DOHH2 (cell line): ENCODE measurements around the gene LRRN4CL.

ENCODE experiments used
- H3F3A ChIP-seq: fragments of 200-600 bp; sonication (generic), shearing (Covaris generic); 2 replicates; pipeline ENCODE4 v1.6.0; 2016; ENCODE audit warnings: antibody characterized with exemption, mild to moderate bottlenecking; ENCODE audit not compliant: control insufficient read depth, insufficient read depth
- H3K27ac ChIP-seq: fragments of 200-600 bp; sonication (generic); 2 replicates; pipeline ENCODE4 v1.5.1; 2014; ENCODE audit warnings: low read depth, mild to moderate bottlenecking, low read length, moderate library complexity
- H3K27me3 ChIP-seq: fragments of 200-600 bp; sonication (generic); 2 replicates; pipeline ENCODE4 v1.6.1; 2014; ENCODE audit warnings: mild to moderate bottlenecking, low read length, mixed read lengths; ENCODE audit not compliant: control insufficient read depth
- H3K36me3 ChIP-seq: fragments of 200-600 bp; sonication (generic); 2 replicates; pipeline ENCODE4 v1.6.1; 2014; ENCODE audit warnings: mild to moderate bottlenecking, low read length, moderate library complexity, mixed read lengths; ENCODE audit not compliant: control insufficient read depth
- H3K4me1 ChIP-seq: fragments of 200-600 bp; sonication (generic); 2 replicates; pipeline ENCODE4 v1.6.1; 2014; ENCODE audit warnings: mild to moderate bottlenecking, low read length, mixed read lengths; ENCODE audit not compliant: control insufficient read depth
- H3K4me2 ChIP-seq: fragments of 200-600 bp; sonication (generic); 2 replicates; pipeline ENCODE4 v1.6.0; 2014; ENCODE audit warnings: mild to moderate bottlenecking, low read length, moderate library complexity
- H3K4me3 ChIP-seq: fragments of 200-600 bp; sonication (generic); 2 replicates; pipeline ENCODE4 v1.5.1; 2014; ENCODE audit warnings: mild to moderate bottlenecking, low read length, mixed read lengths
- H3K79me2 ChIP-seq: fragments of 200-600 bp; sonication (generic); 2 replicates; pipeline ENCODE4 v1.6.1; 2014; ENCODE audit warnings: mild to moderate bottlenecking, low read length, mixed read lengths; ENCODE audit not compliant: control insufficient read depth
- H3K9me2 ChIP-seq: fragments of 200-600 bp; sonication (generic); replicated peaks from 2 replicates; pipeline ENCODE4 v1.6.1; 2014; ENCODE audit warnings: mild to moderate bottlenecking, low read length, mixed read lengths; ENCODE audit not compliant: control insufficient read depth
- H3K9me3 ChIP-seq: fragments of 200-600 bp; sonication (generic); 2 replicates; pipeline ENCODE4 v1.6.1; 2014; ENCODE audit warnings: antibody characterized with exemption, low read length, mixed read lengths; ENCODE audit not compliant: control insufficient read depth, insufficient read depth
- H4K20me1 ChIP-seq: fragments of 200-600 bp; sonication (generic); 2 replicates; pipeline ENCODE4 v1.6.0; 2014; ENCODE audit warnings: low read depth, mild to moderate bottlenecking, antibody characterized with exemption, low read length, moderate library complexity; ENCODE audit not compliant: control insufficient read depth, insufficient read depth
- EZH2phosphoT487 ChIP-seq: fragments of 200-600 bp; sonication (generic); IDR thresholded peaks from 2 replicates; pipeline ENCODE4 v1.6.1; 2017; ENCODE audit warnings: borderline replicate concordance, mild to moderate bottlenecking, antibody characterized with exemption, low read length, moderate library complexity, mixed read lengths
- TF ChIP-seq, protein P1 (sequence below): fragments of 200-600 bp; sonication (generic); IDR thresholded peaks from one replicate; pipeline ENCODE4 v1.5.1; 2014; ENCODE audit warnings: antibody characterized with exemption, mild to moderate bottlenecking, low read depth, low read length; ENCODE audit not compliant: poor library complexity, severe bottlenecking

The LRRN4CL gene

DNA sequence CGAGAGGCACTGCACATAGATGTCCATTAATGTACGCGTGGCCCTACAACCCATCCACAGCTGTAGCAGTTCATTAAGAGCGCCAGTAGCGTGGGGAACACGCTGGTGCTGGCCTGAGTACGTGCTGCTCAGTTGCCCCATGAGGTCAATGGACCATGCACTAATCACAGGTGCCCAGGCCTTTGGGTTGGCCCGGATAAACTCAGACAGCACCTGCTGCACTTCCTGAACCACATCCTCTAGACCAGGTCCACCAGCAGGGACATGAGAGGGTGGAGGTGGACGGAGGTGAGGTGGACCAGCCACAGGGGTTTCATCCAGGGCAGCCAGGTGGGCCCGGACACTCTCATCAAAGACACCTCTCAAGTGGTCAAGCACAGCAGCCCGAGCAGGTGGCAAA lies 39.8 kb downstream of the LRRN4CL start:
- no peaks in the 10 kb centered on the region for H3K27me3 ChIP-seq
- H3F3A ChIP-seq = no peaks in the 10 kb centered on the region
- peaks cover 3% of the 10 kb centered on the region; the same call in 1 of the 2 replicates for H4K20me1 ChIP-seq
- peaks cover 71% of the 10 kb centered on the region for H3K79me2 ChIP-seq
- no peaks in the 10 kb centered on the region for H3K9me3 ChIP-seq
- H3K4me2 ChIP-seq = no peak overlapping the region
- no peaks in the 10 kb centered on the region for H3K9me2 ChIP-seq
- H3K4me1 ChIP-seq = peaks cover 45% of the 10 kb centered on the region
- peaks cover 55% of the 10 kb centered on the region for H3K36me3 ChIP-seq
- H3K4me3 ChIP-seq = no peak overlapping the region
- TF ChIP-seq EZH2phosphoT487 = no peak
- TF ChIP-seq, protein P1, sequence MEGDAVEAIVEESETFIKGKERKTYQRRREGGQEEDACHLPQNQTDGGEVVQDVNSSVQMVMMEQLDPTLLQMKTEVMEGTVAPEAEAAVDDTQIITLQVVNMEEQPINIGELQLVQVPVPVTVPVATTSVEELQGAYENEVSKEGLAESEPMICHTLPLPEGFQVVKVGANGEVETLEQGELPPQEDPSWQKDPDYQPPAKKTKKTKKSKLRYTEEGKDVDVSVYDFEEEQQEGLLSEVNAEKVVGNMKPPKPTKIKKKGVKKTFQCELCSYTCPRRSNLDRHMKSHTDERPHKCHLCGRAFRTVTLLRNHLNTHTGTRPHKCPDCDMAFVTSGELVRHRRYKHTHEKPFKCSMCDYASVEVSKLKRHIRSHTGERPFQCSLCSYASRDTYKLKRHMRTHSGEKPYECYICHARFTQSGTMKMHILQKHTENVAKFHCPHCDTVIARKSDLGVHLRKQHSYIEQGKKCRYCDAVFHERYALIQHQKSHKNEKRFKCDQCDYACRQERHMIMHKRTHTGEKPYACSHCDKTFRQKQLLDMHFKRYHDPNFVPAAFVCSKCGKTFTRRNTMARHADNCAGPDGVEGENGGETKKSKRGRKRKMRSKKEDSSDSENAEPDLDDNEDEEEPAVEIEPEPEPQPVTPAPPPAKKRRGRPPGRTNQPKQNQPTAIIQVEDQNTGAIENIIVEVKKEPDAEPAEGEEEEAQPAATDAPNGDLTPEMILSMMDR = no peak
- no peak overlapping the region for H3K27ac ChIP-seq

DNA sequence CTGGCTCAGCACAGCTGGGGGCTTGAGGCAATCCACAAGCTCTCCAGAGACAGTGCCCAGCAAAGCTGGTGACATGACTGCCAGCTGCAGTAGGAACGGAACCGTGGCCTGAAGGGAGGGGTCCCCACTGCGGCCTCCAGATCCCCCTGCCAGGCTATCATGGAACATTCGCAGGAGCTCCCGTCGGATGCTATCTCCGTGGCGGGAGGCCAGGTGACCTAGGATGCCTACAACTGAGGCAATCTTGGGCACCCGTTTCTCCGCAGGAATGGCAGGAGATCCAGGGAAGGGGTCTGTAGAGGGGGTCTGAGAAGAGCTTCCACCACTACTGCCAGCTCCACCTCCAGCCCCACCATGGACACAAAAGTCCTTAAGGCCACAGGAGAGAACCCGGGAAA lies 40.4 kb downstream of the LRRN4CL start:
- Histone ChIP-seq H3K79me2 (peaks cover 76% of the 10 kb centered on the region), H3K4me1 (peaks cover 44% of the 10 kb centered on the region), H3K27ac (no peak overlapping the region), H3K4me3 (no peak overlapping the region), H3K9me3 (no peaks in the 10 kb centered on the region), H3F3A (no peaks in the 10 kb centered on the region), H3K36me3 (peaks cover 60% of the 10 kb centered on the region), H4K20me1 (peaks cover 3% of the 10 kb centered on the region; the same call in 1 of the 2 replicates), H3K9me2 (no peaks in the 10 kb centered on the region), H3K27me3 (no peaks in the 10 kb centered on the region), H3K4me2 (no peak overlapping the region)
- TF ChIP-seq, protein P1 = no peak
- no peak for TF ChIP-seq EZH2phosphoT487

DNA sequence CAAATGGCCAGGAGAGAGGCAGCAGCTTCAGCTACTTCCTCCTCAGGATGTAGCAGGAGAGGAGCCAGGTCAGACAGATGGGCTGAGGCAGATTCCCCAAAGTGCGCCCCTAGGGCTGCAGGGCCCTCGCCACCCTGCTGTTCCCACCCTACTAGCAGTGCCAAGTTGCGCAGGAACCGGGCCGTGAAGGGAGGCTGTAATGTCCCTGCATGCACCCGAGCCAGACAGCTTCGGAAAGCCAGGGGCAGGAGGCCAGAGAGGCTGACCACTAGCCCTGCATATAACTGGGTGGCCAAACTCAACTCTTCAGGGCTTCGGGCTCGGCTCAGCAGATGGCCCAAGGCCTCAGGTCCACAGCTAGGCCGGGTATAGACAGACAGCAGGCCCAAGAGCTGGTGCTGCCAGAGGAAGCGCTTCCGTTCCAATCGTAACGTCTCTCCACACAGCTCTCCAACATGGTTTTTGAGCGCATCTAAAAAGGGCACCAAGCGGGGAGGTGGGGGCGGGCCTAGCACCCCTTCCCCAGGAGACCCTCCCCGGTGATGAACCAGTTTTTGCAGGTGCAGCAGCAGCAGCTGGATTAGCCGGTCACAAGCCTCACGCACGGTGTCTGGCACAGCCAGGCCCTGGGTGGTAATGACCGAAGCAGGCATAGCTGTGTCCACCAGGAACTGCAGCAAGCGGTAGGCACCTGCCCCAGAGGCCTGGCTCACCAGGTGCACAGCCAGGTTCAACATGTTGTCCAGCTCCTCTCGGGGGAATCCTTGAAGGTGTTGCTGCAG lies 41.0 kb downstream of the LRRN4CL start:
- Histone ChIP-seq H3K9me2 (no peaks in the 10 kb centered on the region), H3K27me3 (no peaks in the 10 kb centered on the region), H3K36me3 (peaks cover 66% of the 10 kb centered on the region), H3K79me2 (peaks cover 82% of the 10 kb centered on the region), H3K4me1 (peaks cover 39% of the 10 kb centered on the region), H3F3A (no peaks in the 10 kb centered on the region), H3K4me3 (no peak overlapping the region), H3K9me3 (no peaks in the 10 kb centered on the region), H3K27ac (no peak overlapping the region), H4K20me1 (peaks cover 3% of the 10 kb centered on the region; the same call in 1 of the 2 replicates), H3K4me2 (no peak overlapping the region)
- TF ChIP-seq, protein P1 = no peak
- no peak for TF ChIP-seq EZH2phosphoT487
